Esophagus squamous epithelium (tissue), 4 donors: ENCODE results near the gene NUCB2.

Experiments used
- POLR2A ChIP-seq, 4 donors: fragments of 450-650 bp; IDR thresholded peaks; one replicate each; pipeline ENCODE4 v1.6.1; 2017; ENCODE audit warnings: antibody characterized with exemption in 4 of 4, mild to moderate bottlenecking in 4 of 4, moderate library complexity in 3 of 4
- TF ChIP-seq, protein P1 (sequence below), 6 experiments: fragments of 450-650 bp in 4 of 6; fragments of 200-600 bp in 2 of 6; sonication (generic) in 2 of 6; IDR thresholded peaks; one replicate each; pipeline ENCODE4 v1.5.1; 2016 to 2019; ENCODE audit warnings: antibody characterized with exemption in 6 of 6, mild to moderate bottlenecking in 4 of 6, moderate library complexity in 4 of 6

DNA sequence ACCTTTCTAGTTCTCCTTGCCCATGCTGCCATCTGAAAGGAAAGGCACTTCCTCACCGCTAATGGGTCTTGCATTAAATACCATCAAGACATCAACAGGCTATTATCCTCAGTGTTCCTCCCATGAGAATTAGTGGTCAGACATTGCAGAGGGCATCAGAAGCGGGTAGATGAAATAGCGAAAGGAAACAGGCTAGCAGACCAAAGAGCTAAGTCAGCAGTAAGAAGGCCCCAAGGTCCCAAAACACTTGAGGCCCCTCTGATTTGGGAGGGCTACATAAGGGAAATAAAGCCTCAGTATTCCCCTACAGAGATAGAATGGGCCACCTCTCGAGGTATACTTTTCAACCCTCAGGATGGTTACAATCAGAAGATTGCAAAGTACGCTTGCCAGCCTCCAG lies 99.0 kb downstream of the NUCB2 start:
- TF ChIP-seq, protein P1, sequence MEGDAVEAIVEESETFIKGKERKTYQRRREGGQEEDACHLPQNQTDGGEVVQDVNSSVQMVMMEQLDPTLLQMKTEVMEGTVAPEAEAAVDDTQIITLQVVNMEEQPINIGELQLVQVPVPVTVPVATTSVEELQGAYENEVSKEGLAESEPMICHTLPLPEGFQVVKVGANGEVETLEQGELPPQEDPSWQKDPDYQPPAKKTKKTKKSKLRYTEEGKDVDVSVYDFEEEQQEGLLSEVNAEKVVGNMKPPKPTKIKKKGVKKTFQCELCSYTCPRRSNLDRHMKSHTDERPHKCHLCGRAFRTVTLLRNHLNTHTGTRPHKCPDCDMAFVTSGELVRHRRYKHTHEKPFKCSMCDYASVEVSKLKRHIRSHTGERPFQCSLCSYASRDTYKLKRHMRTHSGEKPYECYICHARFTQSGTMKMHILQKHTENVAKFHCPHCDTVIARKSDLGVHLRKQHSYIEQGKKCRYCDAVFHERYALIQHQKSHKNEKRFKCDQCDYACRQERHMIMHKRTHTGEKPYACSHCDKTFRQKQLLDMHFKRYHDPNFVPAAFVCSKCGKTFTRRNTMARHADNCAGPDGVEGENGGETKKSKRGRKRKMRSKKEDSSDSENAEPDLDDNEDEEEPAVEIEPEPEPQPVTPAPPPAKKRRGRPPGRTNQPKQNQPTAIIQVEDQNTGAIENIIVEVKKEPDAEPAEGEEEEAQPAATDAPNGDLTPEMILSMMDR (IDR thresholded peaks at IDR 0.05), result no peak
- TF ChIP-seq POLR2A (IDR thresholded peaks at IDR 0.05), result no peak
